AG09319 (cell line): ENCODE data around the gene ACOX3.
A peak's percentile ranks its signal among the peaks of the same experiment; 100 is the strongest.
"Not testable (repeated sequence)": the region's sequence is repeated elsewhere in the genome, so short reads cannot be mapped to it uniquely, and the experiment has no call there.

Experiments
- DNase-seq: peaks from one replicate; pipeline ENCODE4 v3.0.0-alpha.2; 2010; ENCODE audit warnings: low read depth; ENCODE audit errors: extremely low read depth
- TF ChIP-seq, protein P1 (sequence below): IDR thresholded peaks from 2 replicates; pipeline ENCODE4 v1.5.1; 2011; ENCODE audit warnings: low read depth, mild to moderate bottlenecking, inconsistent platforms, low read length, moderate library complexity

Gene ACOX3

DNA sequence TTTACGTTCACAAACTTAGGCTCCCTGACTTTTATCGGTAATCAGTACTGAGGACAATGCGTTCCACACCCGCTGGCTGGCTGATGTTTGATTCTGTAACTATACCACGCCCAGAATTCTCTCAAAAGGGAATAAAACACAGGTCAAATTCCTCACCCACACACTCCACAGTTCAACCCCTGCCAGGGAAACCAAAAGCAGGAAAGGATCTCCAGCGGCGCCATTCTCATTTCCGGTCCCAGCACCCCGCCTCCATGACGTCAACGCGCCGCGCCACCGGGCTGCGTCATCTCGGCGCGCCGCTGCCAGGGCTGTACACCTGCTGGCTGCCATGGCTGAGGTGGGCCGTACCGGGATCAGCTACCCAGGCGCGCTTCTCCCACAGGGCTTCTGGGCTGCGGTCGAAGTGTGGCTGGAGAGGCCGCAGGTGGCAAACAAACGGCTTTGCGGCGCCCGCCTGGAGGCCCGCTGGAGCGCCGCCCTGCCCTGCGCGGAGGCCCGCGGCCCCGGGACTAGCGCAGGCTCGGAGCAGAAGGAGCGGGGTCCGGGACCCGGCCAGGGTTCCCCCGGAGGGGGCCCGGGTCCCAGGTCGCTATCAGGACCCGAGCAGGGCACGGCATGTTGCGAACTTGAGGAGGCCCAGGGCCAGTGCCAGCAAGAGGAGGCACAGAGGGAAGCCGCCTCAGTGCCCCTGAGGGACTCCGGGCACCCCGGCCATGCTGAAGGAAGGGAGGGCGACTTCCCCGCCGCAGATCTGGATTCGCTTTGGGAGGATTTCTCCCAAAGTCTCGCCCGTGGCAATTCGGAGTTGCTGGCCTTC lies at the start of gene ACOX3, which contains the start of gene TRMT44:
ACOX3 (minus strand) TSS at position 232 of the 820 bp plus-strand sequence. CDS start 24,202 bp downstream, outside the sequence.
TRMT44 (plus strand) TSS at position 286 of the 820 bp plus-strand sequence; CDS start at position 332, 46 bp downstream.
- TF ChIP-seq, protein P1, sequence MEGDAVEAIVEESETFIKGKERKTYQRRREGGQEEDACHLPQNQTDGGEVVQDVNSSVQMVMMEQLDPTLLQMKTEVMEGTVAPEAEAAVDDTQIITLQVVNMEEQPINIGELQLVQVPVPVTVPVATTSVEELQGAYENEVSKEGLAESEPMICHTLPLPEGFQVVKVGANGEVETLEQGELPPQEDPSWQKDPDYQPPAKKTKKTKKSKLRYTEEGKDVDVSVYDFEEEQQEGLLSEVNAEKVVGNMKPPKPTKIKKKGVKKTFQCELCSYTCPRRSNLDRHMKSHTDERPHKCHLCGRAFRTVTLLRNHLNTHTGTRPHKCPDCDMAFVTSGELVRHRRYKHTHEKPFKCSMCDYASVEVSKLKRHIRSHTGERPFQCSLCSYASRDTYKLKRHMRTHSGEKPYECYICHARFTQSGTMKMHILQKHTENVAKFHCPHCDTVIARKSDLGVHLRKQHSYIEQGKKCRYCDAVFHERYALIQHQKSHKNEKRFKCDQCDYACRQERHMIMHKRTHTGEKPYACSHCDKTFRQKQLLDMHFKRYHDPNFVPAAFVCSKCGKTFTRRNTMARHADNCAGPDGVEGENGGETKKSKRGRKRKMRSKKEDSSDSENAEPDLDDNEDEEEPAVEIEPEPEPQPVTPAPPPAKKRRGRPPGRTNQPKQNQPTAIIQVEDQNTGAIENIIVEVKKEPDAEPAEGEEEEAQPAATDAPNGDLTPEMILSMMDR: no peak
- peak; percentile 65 for DNase-seq

DNA sequence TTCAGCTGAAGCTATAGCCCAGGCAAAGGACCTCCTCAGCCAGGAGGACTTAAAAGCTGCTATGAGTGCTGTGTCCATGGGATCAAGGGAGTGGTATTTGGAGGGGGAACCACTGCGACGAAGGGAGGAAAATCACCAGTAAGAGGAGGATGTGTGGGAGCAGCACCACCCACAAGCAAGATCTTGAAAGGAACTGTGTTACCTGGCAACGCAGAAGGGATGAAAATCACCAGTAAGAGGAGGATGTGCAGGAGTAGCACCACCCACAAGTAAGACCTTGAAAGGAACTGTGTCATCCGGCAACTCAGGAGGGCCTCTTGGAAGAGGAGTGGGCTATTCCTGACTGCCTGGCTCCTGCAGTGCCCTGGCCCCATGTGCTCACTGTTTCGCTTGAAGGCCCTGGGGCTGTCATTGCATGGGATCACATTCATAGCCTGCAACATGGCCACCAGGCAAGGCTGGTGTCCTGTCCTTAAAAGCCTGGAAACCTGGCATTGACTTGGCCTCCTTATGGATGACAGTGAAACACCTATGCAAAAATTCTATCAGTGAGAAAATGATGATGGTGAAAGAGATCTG lies 48.4 kb upstream of the ACOX3 start:
- DNase-seq: no peak
- TF ChIP-seq, protein P1: no peak

DNA sequence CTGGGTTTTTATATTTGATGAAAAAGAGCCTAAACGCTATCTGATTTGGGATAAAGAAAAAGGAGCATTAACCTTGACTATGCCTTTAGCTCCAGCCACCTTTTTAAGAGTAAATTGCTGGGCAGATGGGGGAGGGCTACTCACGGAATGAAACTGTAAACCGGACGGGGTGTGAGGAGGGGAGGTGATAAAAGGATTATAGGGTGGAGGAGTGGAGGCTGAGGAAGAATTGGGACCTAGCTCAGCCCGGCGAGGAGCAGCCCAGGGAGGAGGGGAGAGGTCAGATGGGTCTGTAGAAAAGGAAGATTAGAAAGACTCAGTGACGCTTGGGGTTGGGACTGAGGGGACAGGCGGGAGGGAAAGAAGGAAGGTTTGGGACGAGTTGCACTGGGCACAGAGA lies 46.1 kb upstream of the ACOX3 start:
- not testable (repeated sequence) for DNase-seq

DNA sequence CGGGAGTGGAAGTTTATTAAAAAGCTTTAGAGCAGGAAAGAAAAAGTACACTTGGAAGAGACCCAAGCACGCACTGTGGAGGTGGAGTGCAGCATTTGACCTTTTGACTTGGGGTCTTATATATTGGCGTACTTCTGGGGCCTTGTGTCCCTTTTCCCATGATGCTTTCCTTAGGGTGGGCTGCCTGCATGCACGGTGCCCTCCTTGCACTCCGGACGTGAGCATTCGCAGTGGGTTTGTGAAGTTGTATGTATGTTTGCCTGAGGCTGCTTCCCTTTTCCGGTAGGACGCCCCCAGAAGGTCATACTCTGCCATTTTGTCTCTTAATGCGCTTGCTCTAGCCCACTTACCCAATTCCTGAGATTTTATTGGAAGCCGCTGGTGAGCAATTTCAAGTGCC lies 39.7 kb upstream of the ACOX3 start:
- no peak for DNase-seq
- TF ChIP-seq, protein P1: no peak

DNA sequence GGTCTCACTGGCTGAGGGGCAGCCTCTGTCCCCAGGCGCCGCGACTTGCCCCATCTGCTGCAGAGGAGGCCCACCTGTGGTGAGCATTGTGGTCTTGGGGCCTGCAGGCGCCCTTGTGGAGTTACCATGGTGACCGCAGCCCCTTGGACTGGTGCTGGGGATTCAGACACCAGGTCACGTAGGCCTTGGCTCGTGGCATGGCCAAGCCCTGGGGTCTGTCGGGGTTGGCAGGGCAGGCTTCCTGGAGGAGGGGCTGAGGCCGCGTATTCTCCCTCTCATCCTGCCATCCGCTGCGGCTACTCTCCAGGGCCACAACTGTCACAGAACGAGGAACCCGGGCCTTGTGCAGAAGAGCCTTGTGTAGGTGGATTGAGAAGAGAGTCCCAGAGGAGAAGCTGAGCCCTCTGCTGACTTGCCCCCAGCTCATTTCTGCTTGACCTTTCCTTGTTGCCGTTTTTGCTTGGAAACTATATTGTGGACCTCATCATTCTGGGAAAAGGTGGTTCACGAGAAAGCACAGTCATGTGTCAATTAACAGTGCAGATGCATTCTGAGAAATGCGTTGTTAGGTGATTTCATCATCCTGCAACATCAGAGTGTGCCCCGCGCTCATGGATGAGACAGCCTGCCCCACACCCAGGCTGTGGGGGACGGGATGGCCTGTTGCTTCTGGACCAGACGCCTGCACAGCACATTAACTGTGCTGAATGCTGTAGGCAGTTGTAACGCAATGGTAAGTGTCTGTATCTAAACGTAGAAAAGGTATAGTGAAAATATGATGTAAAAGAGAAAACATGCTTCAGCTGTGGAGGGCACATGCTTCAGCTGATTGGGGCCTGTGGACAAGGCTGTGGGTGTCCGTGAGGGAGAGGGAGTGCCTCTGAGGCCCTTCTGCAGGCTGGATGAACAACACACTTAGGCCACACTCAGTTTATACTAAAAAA lies 38.5 kb upstream of the ACOX3 start:
- DNase-seq: no peak

DNA sequence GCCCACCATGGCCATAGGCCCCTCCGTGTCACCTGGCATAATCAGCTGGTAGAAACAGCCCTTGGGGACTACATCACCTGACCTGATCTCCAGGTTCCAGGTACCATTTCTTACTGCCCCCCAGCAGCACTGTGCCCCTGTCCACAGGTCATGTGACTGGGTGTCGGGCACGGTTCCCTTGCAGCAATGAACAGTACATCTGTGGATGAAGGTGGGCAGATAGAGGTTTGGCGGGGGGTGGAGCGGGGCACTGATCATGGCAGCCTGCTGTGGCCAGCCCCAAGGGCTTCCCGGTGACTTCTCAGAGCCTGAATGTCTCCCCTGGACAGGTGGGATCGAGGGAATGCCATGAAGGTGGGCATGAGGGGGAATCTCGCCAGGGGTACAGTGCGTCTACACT lies 37.8 kb upstream of the ACOX3 start:
- TF ChIP-seq, protein P1: no peak
- no peak for DNase-seq

More for the DNA sequence above, 38.5 kb upstream of the ACOX3 start:
- TF ChIP-seq, protein P1: no peak

DNA sequence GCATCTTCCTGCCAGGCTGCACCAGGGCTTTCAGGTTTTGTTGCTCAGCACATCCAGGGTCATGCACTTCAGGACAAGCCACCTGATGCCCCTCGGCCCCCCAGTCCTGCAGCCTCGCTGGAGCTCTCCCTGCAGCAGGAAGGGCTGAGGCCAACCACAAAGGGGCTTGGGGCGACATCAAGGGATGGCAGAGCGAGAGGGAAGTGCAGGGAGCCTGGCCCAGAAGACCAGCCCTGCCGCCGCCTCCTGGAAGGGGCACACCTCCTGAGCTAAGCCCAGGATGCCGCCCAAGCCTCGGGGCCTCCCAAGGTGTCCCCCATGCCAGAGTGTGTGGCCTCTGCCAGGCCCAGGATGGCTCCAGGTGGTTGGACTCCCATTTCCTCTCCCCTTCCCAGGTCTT lies 37.2 kb upstream of the ACOX3 start:
- DNase-seq: no peak
- TF ChIP-seq, protein P1: no peak
